PC-9 (cell line): ENCODE measurements around the gene APLN. TPM values are rescaled to one million over a fixed set of nuclear protein-coding genes. Genes with fewer than 3 reads are reported as not detected.

Source experiments
- BruUV-seq: library from RNA; stranded (reverse); fragments of 400-500 nt; replicated peaks from 2 replicates; lab custom pipeline; 2021; lab: Mats Ljungman, UMichigan
- CTCF ChIA-PET: fragments of 300-600 bp; sonication (Branson Sonifier 250); formaldehyde crosslinking; loops from one replicate; lab custom pipeline; 2022; ENCODE audit warnings: antibody characterized with exemption; lab: Charles Lee
- POLR2A ChIA-PET: fragments of 300-600 bp; sonication (Branson Sonifier 250); formaldehyde crosslinking; loops from one replicate; lab custom pipeline; 2022; ENCODE audit warnings: antibody characterized with exemption; ENCODE audit not compliant: unreplicated experiment; lab: Charles Lee
- DNase-seq, 2 experiments: peaks; one replicate each; pipeline versions ENCODE4 v3.0.0 to v3.0.0-alpha.2; 2015 to 2022; ENCODE audit warnings: mixed read lengths in 1 of 2
- H2AFZ ChIP-seq: fragments of 200-600 bp; sonication (generic); 2 replicates; pipeline ENCODE4 v1.8.1; 2017; ENCODE audit warnings: antibody characterized with exemption
- H3F3A ChIP-seq: fragments of 200-600 bp; sonication (generic); 2 replicates; pipeline ENCODE4 v1.8.1; 2017; ENCODE audit warnings: antibody characterized with exemption, mild to moderate bottlenecking, low read depth; ENCODE audit not compliant: insufficient read depth
- H3K27ac ChIP-seq: fragments of 200-600 bp; sonication (generic); 2 replicates; pipeline ENCODE4 v1.6.1; 2016; ENCODE audit warnings: mixed run types
- H3K27me3 ChIP-seq: fragments of 200-600 bp; sonication (generic); 2 replicates; pipeline ENCODE4 v1.6.1; 2016; ENCODE audit warnings: low read depth, mixed run types; ENCODE audit not compliant: insufficient read depth
- H3K36me3 ChIP-seq: fragments of 200-600 bp; sonication (generic); 2 replicates; pipeline ENCODE4 v1.6.1; 2016; ENCODE audit warnings: low read depth, mixed run types
- H3K4me1 ChIP-seq: fragments of 200-600 bp; sonication (generic); replicated peaks from 2 replicates; pipeline ENCODE4 v1.6.1; 2016; ENCODE audit warnings: mixed run types; ENCODE audit not compliant: insufficient read depth
- H3K4me2 ChIP-seq: fragments of 200-600 bp; sonication (generic); 2 replicates; pipeline ENCODE4 v1.6.1; 2017; ENCODE audit warnings: mixed run types
- H3K4me3 ChIP-seq: fragments of 200-600 bp; sonication (generic); 2 replicates; pipeline ENCODE4 v1.6.1; 2016; ENCODE audit warnings: mixed run types
- H3K79me2 ChIP-seq: fragments of 200-600 bp; sonication (generic); 2 replicates; pipeline ENCODE4 v1.6.1; 2017; ENCODE audit warnings: low read depth, mixed run types
- H3K9me2 ChIP-seq: fragments of 200-600 bp; sonication (generic); 2 replicates; pipeline ENCODE4 v1.8.1; 2017; ENCODE audit warnings: mild to moderate bottlenecking; ENCODE audit not compliant: insufficient read depth
- H3K9me3 ChIP-seq: fragments of 200-600 bp; sonication (generic); 2 replicates; pipeline ENCODE4 v1.8.1; 2016; ENCODE audit warnings: low read depth; ENCODE audit not compliant: insufficient read depth
- H4K20me1 ChIP-seq: fragments of 200-600 bp; sonication (generic); 2 replicates; pipeline ENCODE4 v1.8.1; 2017; ENCODE audit not compliant: insufficient read depth
- CTCF ChIP-seq: fragments of 200-600 bp; sonication (generic); conservative IDR thresholded peaks from 2 replicates; pipeline ENCODE4 v1.6.1; 2017; ENCODE audit warnings: mixed run types, antibody characterized with exemption, mild to moderate bottlenecking, moderate library complexity
- EZH2 ChIP-seq: fragments of 200-600 bp; sonication (generic); IDR thresholded peaks from 2 replicates; pipeline ENCODE4 v1.8.0; 2017; ENCODE audit warnings: antibody characterized with exemption, low read depth
- intact Hi-C: fragments of 100-400 bp; cut with micrococcal nuclease; formaldehyde crosslinking; loops from one replicate; pipeline ENCODE4 v1.10.0; 2022; ENCODE audit not compliant: unreplicated experiment
- total RNA-seq: library from RNA; stranded (reverse); gene quantifications from 2 replicates; pipeline ENCODE4 v1.2.3, GENCODE V29; 2021

APLN gene
- total RNA-seq, 1 experiment from 2014 or later: 0.13 TPM

- CTCF ChIA-PET: no interaction called here
- no peak for DNase-seq
- Histone ChIP-seq H3K4me1 (peaks cover 24% of the 10 kb centered on the region), H2AFZ (no peak overlapping the region), H3K9me3 (no peaks in the 10 kb centered on the region), H3K9me2 (no peaks in the 10 kb centered on the region), H3F3A (peaks cover 14% of the 10 kb centered on the region), H3K4me2 (no peak overlapping the region), H3K36me3 (no peaks in the 10 kb centered on the region), H3K4me3 (no peak overlapping the region), H3K79me2 (no peaks in the 10 kb centered on the region), H4K20me1 (no peaks in the 10 kb centered on the region), H3K27ac (no peak overlapping the region), H3K27me3 (0 out of 2 replicates have a peak, but pooled peaks cover 4% of the 10 kb centered on the region)
- POLR2A ChIA-PET: no interaction called here
- TF ChIP-seq CTCF: no peak
- TF ChIP-seq EZH2: no peak
- no TSS peak for BruUV-seq
- intact Hi-C loops: no loop called here
These were observed 45.8 kb upstream of the APLN start for GRCh38 chrX:129700536-129700935.

- no peaks in the 10 kb centered on the region for H3K9me2 ChIP-seq
- H3K36me3 ChIP-seq: no peaks in the 10 kb centered on the region
- H3K9me3 ChIP-seq: no peaks in the 10 kb centered on the region
- no peak for TF ChIP-seq EZH2
- H3K4me1 ChIP-seq: peaks cover 24% of the 10 kb centered on the region
- no peaks in the 10 kb centered on the region for H3K79me2 ChIP-seq
- ChIA-PET POLR2A (no interaction called here), CTCF (no interaction called here)
- H4K20me1 ChIP-seq: no peaks in the 10 kb centered on the region
- no peak overlapping the region for H2AFZ ChIP-seq
- no peaks in the 10 kb centered on the region for H3K27me3 ChIP-seq
- H3K27ac ChIP-seq: no peak overlapping the region
- peaks cover 14% of the 10 kb centered on the region for H3F3A ChIP-seq
- no TSS peak for BruUV-seq
- DNase-seq: peak in 1 of 2 experiments; percentile 86
- H3K4me2 ChIP-seq: peak overlapping the region; percentile 44
- no peak overlapping the region for H3K4me3 ChIP-seq
- intact Hi-C loops: no loop called here
These were observed 43.4 kb upstream of the APLN start for GRCh38 chrX:129698150-129698549.

- CTCF ChIA-PET: interaction anchor here (0.6 kb wide), 1 partner anchor 28 kb away, joined by 4 read pairs; no protein-coding TSS in a partner anchor
- no TSS peak for BruUV-seq
These were observed 42.6 kb upstream of the APLN start for GRCh38 chrX:129697204-129697829.

More at GRCh38 chrX:129697204-129697829, 42.6 kb upstream of the APLN start:
- Histone ChIP-seq H3K9me3 (no peaks in the 10 kb centered on the region), H3K27ac (no peak overlapping the region), H3K27me3 (no peaks in the 10 kb centered on the region), H3F3A (peaks cover 14% of the 10 kb centered on the region), H3K4me2 (peak overlapping the region; percentile 44), H3K9me2 (no peaks in the 10 kb centered on the region), H3K36me3 (no peaks in the 10 kb centered on the region), H2AFZ (no peak overlapping the region), H3K79me2 (no peaks in the 10 kb centered on the region), H3K4me3 (no peak overlapping the region), H4K20me1 (no peaks in the 10 kb centered on the region), H3K4me1 (peaks cover 24% of the 10 kb centered on the region)
- POLR2A ChIA-PET: no interaction called here
- intact Hi-C loops: no loop called here
- no peak for TF ChIP-seq CTCF
- TF ChIP-seq EZH2: no peak
- DNase-seq: no peak
